Subcutaneous abdominal adipose tissue (tissue), 5 donors: Measurements from ENCODE around the gene SPARCL1.

Experiments
- H3K27ac ChIP-seq: one replicate; pipeline ENCODE4 v1.7.0; 2013; ENCODE audit warnings: low read depth, mild to moderate bottlenecking, inconsistent platforms, low read length, moderate library complexity
- H3K27me3 ChIP-seq, 5 donors: one replicate each; pipeline ENCODE4 v1.7.0; 2013; ENCODE audit warnings: low read length in 5 of 5, inconsistent platforms in 1 of 5; ENCODE audit not compliant: control insufficient read depth in 5 of 5, insufficient read depth in 4 of 5
- H3K36me3 ChIP-seq, 5 donors: one replicate each; pipeline ENCODE4 v1.7.0; 2013; ENCODE audit warnings: low read length in 5 of 5; ENCODE audit not compliant: control insufficient read depth in 5 of 5, insufficient read depth in 5 of 5
- H3K4me1 ChIP-seq, 5 donors: one replicate each; pipeline ENCODE4 v1.7.0; 2013; ENCODE audit warnings: low read length in 5 of 5, mild to moderate bottlenecking in 3 of 5, moderate library complexity in 1 of 5; ENCODE audit not compliant: control insufficient read depth in 5 of 5, insufficient read depth in 5 of 5
- H3K4me3 ChIP-seq, 5 donors: one replicate each; pipeline ENCODE4 v1.7.0; 2013; ENCODE audit warnings: low read length in 5 of 5, low read depth in 1 of 5
- H3K9ac ChIP-seq, 5 donors: one replicate each; pipeline ENCODE4 v1.7.0; 2013; ENCODE audit warnings: low read length in 5 of 5, mild to moderate bottlenecking in 4 of 5, moderate library complexity in 3 of 5
- H3K9me3 ChIP-seq, 5 donors: one replicate each; pipeline ENCODE4 v1.7.0; 2013; ENCODE audit warnings: low read length in 5 of 5; ENCODE audit not compliant: control insufficient read depth in 5 of 5
- donor health status: healthy.
- donor health status: healthy.
- donor health status: healthy.
- donor health status: healthy.
- donor health status: healthy.

Gene SPARCL1

DNA sequence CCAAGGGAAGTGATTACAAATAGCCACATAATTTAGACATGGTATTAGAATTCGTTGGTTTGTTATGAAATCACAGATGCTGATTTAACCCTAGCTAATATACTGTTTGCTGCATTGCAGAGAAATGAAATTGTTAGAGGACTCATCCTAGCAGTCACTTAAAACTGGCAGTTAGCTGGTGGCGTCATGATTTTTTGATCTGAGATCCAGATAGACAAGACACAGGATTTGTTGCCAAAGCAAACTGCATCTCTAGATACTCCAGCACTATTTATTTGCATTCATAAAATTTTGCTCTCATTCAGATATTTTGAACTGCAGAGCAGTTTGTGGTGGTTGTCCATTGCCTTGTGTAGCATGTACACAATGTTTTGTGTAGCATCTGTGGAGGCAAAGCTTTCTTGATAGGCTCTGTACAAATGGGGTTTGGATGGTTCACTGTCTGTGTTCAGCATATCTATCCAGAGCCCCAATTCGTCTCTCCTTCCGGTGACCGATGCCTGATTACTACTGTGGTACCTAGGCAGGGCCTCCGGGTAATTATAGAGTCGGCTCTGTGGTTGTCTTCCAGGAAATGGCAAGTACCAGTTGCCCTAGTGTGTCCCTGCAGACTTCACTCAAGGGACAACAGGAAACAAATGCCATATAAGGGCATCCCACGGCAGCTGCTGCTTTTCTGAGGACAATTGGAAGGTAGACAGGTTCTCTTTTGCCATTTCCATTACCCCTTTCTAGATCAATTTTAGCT is 30.1 kb upstream of the SPARCL1 start:
- Histone ChIP-seq H3K4me3 (no peak overlapping the region), H3K4me1 (peaks cover 0 to 14% (median 7%) of the 10 kb centered on the region in 5 donors), H3K9ac (no peak overlapping the region)

DNA sequence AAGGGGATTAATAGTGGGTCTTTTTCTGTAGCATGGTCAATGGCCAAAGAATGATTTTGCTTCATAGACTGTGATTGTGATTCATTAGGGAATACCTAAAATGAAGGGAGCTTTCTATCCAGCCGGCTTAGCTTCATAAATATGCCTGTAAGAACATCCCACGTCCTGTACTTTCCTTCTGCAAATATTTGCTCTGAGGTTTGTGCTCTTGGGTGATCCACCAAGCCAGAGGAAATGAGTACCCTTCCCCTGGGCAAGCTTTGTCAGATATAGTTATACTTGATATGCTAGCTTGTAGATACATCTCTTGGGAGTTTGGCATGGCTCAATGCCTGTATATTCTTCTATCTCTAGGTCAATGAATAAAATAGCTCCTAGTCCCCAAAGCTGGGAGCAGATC is 28.2 kb upstream of the SPARCL1 start:
- Histone ChIP-seq H3K27me3 (no peaks in the 10 kb centered on the region), H3K27ac (no peak overlapping the region), H3K36me3 (no peaks in the 10 kb centered on the region), H3K4me1 (peaks cover 0 to 14% (median 7%) of the 10 kb centered on the region in 5 donors), H3K4me3 (no peak overlapping the region), H3K9ac (no peak overlapping the region), H3K9me3 (no peaks in the 10 kb centered on the region)

More for the DNA sequence above, 30.1 kb upstream of the SPARCL1 start:
- H3K9me3 ChIP-seq: no peaks in the 10 kb centered on the region
- H3K27ac ChIP-seq: no peak overlapping the region
- H3K36me3 ChIP-seq: no peaks in the 10 kb centered on the region
- no peaks in the 10 kb centered on the region for H3K27me3 ChIP-seq

DNA sequence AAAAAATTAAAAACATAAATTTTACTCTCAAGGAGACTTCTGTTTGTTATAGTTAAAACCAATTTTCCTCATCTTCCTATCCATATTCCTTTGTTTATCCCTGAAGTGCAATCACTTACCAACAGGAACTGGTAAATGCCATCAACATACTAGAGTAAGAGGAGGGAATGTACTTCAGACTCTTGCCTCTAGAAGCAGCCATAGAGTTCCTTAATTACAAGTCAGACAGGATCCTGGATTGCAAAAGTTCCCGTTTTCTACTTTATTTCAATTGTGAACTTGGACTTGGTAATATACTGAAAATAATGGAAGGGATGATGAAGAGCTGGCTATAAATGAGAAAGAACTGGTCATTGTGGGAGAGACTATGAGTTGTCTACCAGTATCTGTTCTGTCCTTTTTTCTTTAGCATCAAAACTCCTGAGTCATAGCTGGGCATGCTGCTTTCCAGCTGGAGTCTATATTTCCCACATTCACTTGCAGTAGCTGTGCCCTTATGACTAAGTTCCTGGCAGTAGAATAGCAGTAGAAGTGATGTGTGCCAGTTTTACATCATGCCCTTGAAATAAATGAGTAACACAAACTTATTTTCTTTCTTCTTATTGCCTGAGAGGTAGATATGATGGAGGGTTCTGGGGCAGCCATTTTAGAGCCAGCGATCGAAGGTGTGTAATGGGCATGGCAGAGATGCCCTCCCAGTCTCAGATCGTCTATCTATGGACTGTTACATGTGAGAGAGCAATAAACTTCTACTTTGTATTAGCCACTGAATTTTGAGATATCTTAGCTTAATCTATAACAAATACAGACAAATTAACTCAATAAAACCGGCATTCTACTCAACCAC is 26.8 kb upstream of the SPARCL1 start:
- no peak overlapping the region for H3K27ac ChIP-seq

DNA sequence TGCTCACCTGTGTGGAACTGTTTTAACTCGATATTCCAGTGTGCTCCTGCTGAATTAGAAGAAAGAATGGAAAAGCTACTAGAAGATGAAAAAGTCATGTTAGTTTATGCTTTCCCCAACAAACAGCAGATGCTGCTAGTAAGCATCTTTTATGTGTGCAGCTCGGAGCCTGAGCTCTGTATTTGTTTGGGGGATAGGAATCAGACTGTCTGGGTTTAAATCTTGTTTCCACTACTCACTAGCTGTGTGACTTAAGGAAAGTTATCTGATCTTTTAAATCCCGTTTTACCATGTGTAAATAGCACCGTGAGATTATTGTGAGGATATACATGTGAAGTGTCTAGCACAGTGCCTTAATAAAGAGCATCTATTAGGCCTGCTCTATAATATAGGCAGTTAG is 24.0 kb upstream of the SPARCL1 start:
- Histone ChIP-seq H3K27me3 (no peaks in the 10 kb centered on the region), H3K4me1 (peaks cover 0 to 5% (median 0%) of the 10 kb centered on the region in 5 donors), H3K9me3 (no peaks in the 10 kb centered on the region), H3K4me3 (no peak overlapping the region), H3K27ac (no peak overlapping the region), H3K36me3 (no peaks in the 10 kb centered on the region), H3K9ac (no peak overlapping the region)

More for the DNA sequence above, 26.8 kb upstream of the SPARCL1 start:
- Histone ChIP-seq H3K4me1 (peaks cover 0 to 14% (median 7%) of the 10 kb centered on the region in 5 donors), H3K9ac (no peak overlapping the region), H3K9me3 (no peaks in the 10 kb centered on the region), H3K36me3 (no peaks in the 10 kb centered on the region), H3K4me3 (no peak overlapping the region), H3K27me3 (no peaks in the 10 kb centered on the region)

- H3K27me3 ChIP-seq: no peaks in the 10 kb centered on the region
- no peak overlapping the region for H3K9ac ChIP-seq
- H3K4me1 ChIP-seq: peaks cover 0 to 5% (median 0%) of the 10 kb centered on the region in 5 donors
- no peaks in the 10 kb centered on the region for H3K36me3 ChIP-seq
- no peaks in the 10 kb centered on the region for H3K9me3 ChIP-seq
- H3K4me3 ChIP-seq: no peak overlapping the region
- no peak overlapping the region for H3K27ac ChIP-seq
Observed at GRCh38 chr4:87551361-87551760, 22.2 kb upstream of the SPARCL1 start.

GRCh38 chr4:87547016-87547708 is 18.0 kb upstream of the SPARCL1 start:
- no peaks in the 10 kb centered on the region for H3K27me3 ChIP-seq
- H3K27ac ChIP-seq: no peak overlapping the region
- no peaks in the 10 kb centered on the region for H3K36me3 ChIP-seq
- no peaks in the 10 kb centered on the region for H3K9me3 ChIP-seq
- no peak overlapping the region for H3K4me3 ChIP-seq
- peaks cover 0 to 3% (median 0%) of the 10 kb centered on the region in 5 donors for H3K4me1 ChIP-seq
- no peak overlapping the region for H3K9ac ChIP-seq

GRCh38 chr4:87545052-87545451 is 15.9 kb upstream of the SPARCL1 start:
- H3K9ac ChIP-seq: no peak overlapping the region
- H3K36me3 ChIP-seq: no peaks in the 10 kb centered on the region
- H3K27ac ChIP-seq: no peak overlapping the region
- no peaks in the 10 kb centered on the region for H3K27me3 ChIP-seq
- no peaks in the 10 kb centered on the region for H3K9me3 ChIP-seq
- H3K4me3 ChIP-seq: no peak overlapping the region
- H3K4me1 ChIP-seq: peaks cover 0 to 8% (median 5%) of the 10 kb centered on the region in 5 donors

GRCh38 chr4:87543835-87544461 is 14.8 kb upstream of the SPARCL1 start:
- H3K36me3 ChIP-seq: no peaks in the 10 kb centered on the region
- no peaks in the 10 kb centered on the region for H3K27me3 ChIP-seq
- peaks cover 0 to 10% (median 7%) of the 10 kb centered on the region in 5 donors for H3K4me1 ChIP-seq
- H3K4me3 ChIP-seq: no peak overlapping the region
- H3K27ac ChIP-seq: no peak overlapping the region
- no peaks in the 10 kb centered on the region for H3K9me3 ChIP-seq
- no peak overlapping the region for H3K9ac ChIP-seq

DNA sequence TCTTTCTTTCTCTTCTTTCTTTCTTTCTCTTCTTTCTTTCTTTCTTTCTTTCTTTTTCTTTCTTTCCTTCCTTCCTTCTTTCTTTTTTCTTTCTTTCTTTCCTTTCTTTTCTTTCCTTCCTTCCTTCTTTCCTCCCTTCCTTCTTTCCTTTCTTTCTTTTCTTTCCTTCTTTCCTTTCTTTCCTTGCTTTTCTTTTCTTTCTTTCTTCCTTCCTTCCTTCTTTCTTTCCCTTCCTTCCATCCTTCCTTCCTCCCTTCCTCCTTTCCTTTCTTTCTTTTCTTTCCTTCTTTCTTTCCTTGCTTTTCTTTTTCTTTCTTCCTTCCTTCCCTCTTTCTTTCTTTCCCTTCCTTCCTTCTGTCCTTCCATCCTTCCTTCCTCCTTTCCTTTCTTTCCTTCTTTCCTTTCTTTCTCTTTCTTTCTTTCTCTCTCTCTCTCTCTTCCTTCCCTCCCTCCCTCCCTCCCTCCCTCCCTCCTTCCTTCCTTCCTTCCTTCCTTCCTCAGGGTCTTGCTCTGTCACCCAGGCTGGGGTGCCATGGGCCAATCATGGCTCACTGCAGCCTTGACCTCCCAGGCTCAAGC is 13.6 kb upstream of the SPARCL1 start:
- Histone ChIP-seq H3K27ac (no peak overlapping the region), H3K9ac (no peak overlapping the region), H3K27me3 (no peaks in the 10 kb centered on the region), H3K4me1 (peaks cover 0 to 10% (median 7%) of the 10 kb centered on the region in 5 donors), H3K36me3 (no peaks in the 10 kb centered on the region), H3K9me3 (no peaks in the 10 kb centered on the region), H3K4me3 (no peak overlapping the region)
